HCT116 (cell line): Measurements from ENCODE around the gene SCAMP1. TPM values are rescaled to one million over a fixed set of nuclear protein-coding genes. Genes with fewer than 3 reads are reported as not detected.

Source experiments
- ATAC-seq: fragments of 200-7000 bp; cut with Tn5 transposase; 2 replicates; pipeline ENCODE4 v1.9.1; 2020; ENCODE audit warnings: mild to moderate bottlenecking, moderate library complexity
- BruUV-seq: library from RNA; stranded (reverse); fragments of 400-500 nt; replicated peaks from 2 replicates; lab custom pipeline; 2021; lab: Mats Ljungman, UMichigan
- CTCF ChIA-PET: fragments of 300-600 bp; sonication (Branson Sonifier 250); formaldehyde crosslinking; loops from one replicate; lab custom pipeline; 2021; ENCODE audit warnings: antibody characterized with exemption; lab: Charles Lee
- POLR2A ChIA-PET: fragments of 300-600, 350-600 bp; sonication (Branson Sonifier 250); formaldehyde crosslinking; loops from one replicate; lab custom pipeline; 2021; ENCODE audit warnings: antibody characterized with exemption; lab: Charles Lee
- RAD21 ChIA-PET, 2 experiments: fragments of 300-600 bp; sonication (Branson Sonifier 250); formaldehyde crosslinking; loops; one replicate each; lab custom pipeline; 2023; ENCODE audit warnings: low total read pairs in 2 of 2; ENCODE audit not compliant: uncharacterized antibody in 2 of 2, unreplicated experiment in 2 of 2, low non-redundant PET in 1 of 2; lab: Charles Lee
- DNase-seq: peaks from one replicate; pipeline ENCODE4 v3.0.0-alpha.2; 2010; ENCODE audit warnings: low read depth, low spot score
- H2AFZ ChIP-seq: fragments of 200-600 bp; shearing (Covaris generic), sonication (generic); 2 replicates; pipeline ENCODE4 v1.6.1; 2017; ENCODE audit warnings: low read depth, mixed run types, mixed read lengths, antibody characterized with exemption, low read length; ENCODE audit not compliant: poor library complexity, severe bottlenecking
- H3K27ac ChIP-seq: 2 replicates; pipeline ENCODE4 v1.5.1; 2012; ENCODE audit warnings: low read depth, low read length
- H3K27me3 ChIP-seq: fragments of 200-600 bp; sonication (generic); 2 replicates; pipeline ENCODE4 v1.6.1; 2016; ENCODE audit warnings: mixed run types, low read length, mixed read lengths; ENCODE audit not compliant: insufficient read depth
- H3K36me3 ChIP-seq, 2 experiments: fragments of 200-500 bp in 1 of 2; fragments of 200-600 bp in 1 of 2; sonication (Bioruptor generic) in 1 of 2; sonication (generic) in 1 of 2; 2 replicates each; pipeline versions ENCODE4 v1.5.1 to v1.6.1; 2014 to 2016; ENCODE audit warnings: low read length in 2 of 2, inconsistent platforms in 1 of 2, mixed read lengths in 1 of 2, mixed run types in 1 of 2; ENCODE audit not compliant: insufficient read depth in 2 of 2, control insufficient read depth in 1 of 2
- H3K4me1 ChIP-seq, 2 experiments: fragments of 200-600 bp in 1 of 2; sonication (generic) in 1 of 2; 2 replicates each; pipeline versions ENCODE4 v1.5.1 to v1.6.1; 2012 to 2017; ENCODE audit warnings: low read length in 2 of 2, inconsistent platforms in 1 of 2, mild to moderate bottlenecking in 1 of 2, mixed read lengths in 1 of 2, mixed run types in 1 of 2, moderate library complexity in 1 of 2; ENCODE audit not compliant: insufficient read depth in 2 of 2, control insufficient read depth in 1 of 2
- H3K4me2 ChIP-seq: fragments of 200-600 bp; sonication (generic); 2 replicates; pipeline ENCODE4 v1.6.1; 2017; ENCODE audit warnings: mixed run types, low read length, mixed read lengths
- H3K4me3 ChIP-seq, 2 experiments: fragments of 200-600 bp in 1 of 2; sonication (generic) in 1 of 2; replicated peaks in 1 of 2; 2 replicates each; pipeline ENCODE4 v1.5.1; 2011 to 2016; ENCODE audit warnings: low read length in 2 of 2, control low read depth in 1 of 2, low read depth in 1 of 2, mild to moderate bottlenecking in 1 of 2, mixed read lengths in 1 of 2, mixed run types in 1 of 2
- H3K79me2 ChIP-seq: fragments of 200-600 bp; sonication (generic); 2 replicates; pipeline ENCODE4 v1.6.1; 2017; ENCODE audit warnings: mild to moderate bottlenecking, mixed run types, low read length, moderate library complexity, mixed read lengths; ENCODE audit not compliant: insufficient read depth
- H3K9ac ChIP-seq: fragments of 200-600 bp; sonication (generic); 2 replicates; pipeline ENCODE4 v1.6.1; 2016; ENCODE audit warnings: low read length, mixed read lengths
- H3K9me2 ChIP-seq: fragments of 200-600 bp; sonication (generic), shearing (Covaris generic); 2 replicates; pipeline ENCODE4 v1.6.1; 2017; ENCODE audit warnings: mixed run types, mild to moderate bottlenecking, moderate library complexity; ENCODE audit not compliant: insufficient read depth
- H3K9me3 ChIP-seq, 2 experiments: fragments of 200-500 bp in 1 of 2; fragments of 200-600 bp in 1 of 2; sonication (Bioruptor generic) in 1 of 2; sonication (generic) in 1 of 2; 2 replicates each; pipeline ENCODE4 v1.6.1; 2014 to 2017; ENCODE audit warnings: low read length in 2 of 2, mixed read lengths in 2 of 2, inconsistent platforms in 1 of 2, low read depth in 1 of 2, mild to moderate bottlenecking in 1 of 2, mixed run types in 1 of 2, moderate library complexity in 1 of 2; ENCODE audit not compliant: control insufficient read depth in 1 of 2, insufficient read depth in 1 of 2
- H4K20me1 ChIP-seq: fragments of 200-600 bp; sonication (generic), shearing (Covaris generic); 2 replicates; pipeline ENCODE4 v1.6.1; 2017; ENCODE audit warnings: mixed run types, mild to moderate bottlenecking, moderate library complexity; ENCODE audit not compliant: insufficient read depth
- ATF3 ChIP-seq: IDR thresholded peaks from 2 replicates; pipeline ENCODE4 v1.6.1; 2012
- CBX3 ChIP-seq: IDR thresholded peaks from 2 replicates; pipeline ENCODE4 v1.6.1; 2012; ENCODE audit warnings: low read depth
- CEBPB ChIP-seq: IDR thresholded peaks from 2 replicates; pipeline ENCODE4 v1.6.1; 2012; ENCODE audit warnings: low read depth
- EGR1 ChIP-seq: IDR thresholded peaks from 2 replicates; pipeline ENCODE4 v1.6.1; 2012; ENCODE audit warnings: low read depth
- ELF1 ChIP-seq: IDR thresholded peaks from 2 replicates; pipeline ENCODE4 v1.6.1; 2012; ENCODE audit warnings: low read depth, borderline replicate concordance
- EZH2 ChIP-seq: fragments of 200-600 bp; sonication (generic); IDR thresholded peaks from 2 replicates; pipeline ENCODE4 v1.6.1; 2017; ENCODE audit warnings: antibody characterized with exemption, mixed run types
- FOSL1 ChIP-seq: IDR thresholded peaks from 2 replicates; pipeline ENCODE4 v1.6.1; 2012; ENCODE audit warnings: low read depth
- POLR2A ChIP-seq: IDR thresholded peaks from 2 replicates; pipeline ENCODE4 v1.7.0; 2011; ENCODE audit warnings: borderline replicate concordance; ENCODE audit not compliant: insufficient read depth, insufficient read length; ENCODE audit errors: extremely low read depth
- POLR2AphosphoS5 ChIP-seq: IDR thresholded peaks from 2 replicates; pipeline ENCODE4 v1.6.1; 2011; ENCODE audit warnings: mild to moderate bottlenecking, low read depth, low read length, moderate library complexity
- RAD21 ChIP-seq: IDR thresholded peaks from 2 replicates; pipeline ENCODE4 v1.6.1; 2012; ENCODE audit warnings: low read depth, mild to moderate bottlenecking
- SIN3A ChIP-seq: IDR thresholded peaks from 2 replicates; pipeline ENCODE4 v1.6.1; 2012; ENCODE audit warnings: low read depth
- ZFX ChIP-seq: fragments of 450-650 bp; IDR thresholded peaks from 2 replicates; pipeline ENCODE4 v1.6.1; 2017
- ZNF274 ChIP-seq: fragments of 200-500 bp; sonication (Bioruptor generic); IDR thresholded peaks from 2 replicates; pipeline ENCODE4 v1.6.1; 2014; ENCODE audit warnings: mild to moderate bottlenecking, low read depth, low read length, inconsistent platforms
- intact Hi-C: fragments of 100-400 bp; cut with micrococcal nuclease; formaldehyde crosslinking; loops from 2 replicates; pipeline ENCODE4 v1.10.0; 2022
- total RNA-seq: library from RNA; stranded (reverse); gene quantifications from one replicate; pipeline ENCODE4 v1.2.1, GENCODE V29; 2021; ENCODE audit not compliant: unreplicated experiment
- TF ChIP-seq, protein P1 (sequence below): IDR thresholded peaks from 2 replicates; pipeline ENCODE4 v1.6.1; 2012; ENCODE audit warnings: low read depth

Gene SCAMP1
- total RNA-seq, 1 experiment from 2014 or later: 46.4 TPM

- Histone ChIP-seq H4K20me1 (no peaks in the 10 kb centered on the region), H2AFZ (no peak overlapping the region), H3K36me3 (no peaks in the 10 kb centered on the region), H3K9me3 (peaks cover 0 to 4% of the 10 kb centered on the region in 2 experiments; a peak in 1 of 4 replicates)
- intact Hi-C loops: no loop called here
- RAD21 ChIA-PET: no interaction called here
- ATAC-seq: no peak
- no peak for DNase-seq
- TF ChIP-seq FOSL1 (no peak), ELF1 (no peak), EZH2 (no peak), POLR2A (no peak), POLR2AphosphoS5 (no peak), ZNF274 (no peak), CEBPB (no peak), EGR1 (no peak), RAD21 (no peak), ATF3 (no peak), CBX3 (no peak), ZFX (no peak), SIN3A (no peak)
- TF ChIP-seq, protein P1, sequence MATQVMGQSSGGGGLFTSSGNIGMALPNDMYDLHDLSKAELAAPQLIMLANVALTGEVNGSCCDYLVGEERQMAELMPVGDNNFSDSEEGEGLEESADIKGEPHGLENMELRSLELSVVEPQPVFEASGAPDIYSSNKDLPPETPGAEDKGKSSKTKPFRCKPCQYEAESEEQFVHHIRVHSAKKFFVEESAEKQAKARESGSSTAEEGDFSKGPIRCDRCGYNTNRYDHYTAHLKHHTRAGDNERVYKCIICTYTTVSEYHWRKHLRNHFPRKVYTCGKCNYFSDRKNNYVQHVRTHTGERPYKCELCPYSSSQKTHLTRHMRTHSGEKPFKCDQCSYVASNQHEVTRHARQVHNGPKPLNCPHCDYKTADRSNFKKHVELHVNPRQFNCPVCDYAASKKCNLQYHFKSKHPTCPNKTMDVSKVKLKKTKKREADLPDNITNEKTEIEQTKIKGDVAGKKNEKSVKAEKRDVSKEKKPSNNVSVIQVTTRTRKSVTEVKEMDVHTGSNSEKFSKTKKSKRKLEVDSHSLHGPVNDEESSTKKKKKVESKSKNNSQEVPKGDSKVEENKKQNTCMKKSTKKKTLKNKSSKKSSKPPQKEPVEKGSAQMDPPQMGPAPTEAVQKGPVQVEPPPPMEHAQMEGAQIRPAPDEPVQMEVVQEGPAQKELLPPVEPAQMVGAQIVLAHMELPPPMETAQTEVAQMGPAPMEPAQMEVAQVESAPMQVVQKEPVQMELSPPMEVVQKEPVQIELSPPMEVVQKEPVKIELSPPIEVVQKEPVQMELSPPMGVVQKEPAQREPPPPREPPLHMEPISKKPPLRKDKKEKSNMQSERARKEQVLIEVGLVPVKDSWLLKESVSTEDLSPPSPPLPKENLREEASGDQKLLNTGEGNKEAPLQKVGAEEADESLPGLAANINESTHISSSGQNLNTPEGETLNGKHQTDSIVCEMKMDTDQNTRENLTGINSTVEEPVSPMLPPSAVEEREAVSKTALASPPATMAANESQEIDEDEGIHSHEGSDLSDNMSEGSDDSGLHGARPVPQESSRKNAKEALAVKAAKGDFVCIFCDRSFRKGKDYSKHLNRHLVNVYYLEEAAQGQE: no peak
- TF ChIP-seq, all 23 proteins: peak for 0
- POLR2A ChIA-PET: no interaction called here
- Histone ChIP-seq H3K4me3 (no peak overlapping the region), H3K79me2 (no peaks in the 10 kb centered on the region), H3K9ac (no peak overlapping the region), H3K27ac (no peak overlapping the region), H3K4me1 (no peaks in the 10 kb centered on the region), H3K27me3 (no peaks in the 10 kb centered on the region), H3K9me2 (no peaks in the 10 kb centered on the region), H3K4me2 (no peak overlapping the region)
- no TSS peak for BruUV-seq
- CTCF ChIA-PET: no interaction called here
Measured at GRCh38 chr5:78318337-78318736, 42.1 kb upstream of the SCAMP1 start.
